Activated CD8-positive, alpha-beta T cell treated with anti-CD3 and anti-CD28 coated beads for 36 hours (primary cell): ENCODE results near the gene IGSF3. TPM values are rescaled to one million over a fixed set of nuclear protein-coding genes. Genes with fewer than 3 reads are reported as not detected.

Experiments used
- ATAC-seq: fragments of 200-7000 bp; cut with Tn5 transposase; one replicate; pipeline ENCODE4 v1.10.0; 2021; ENCODE audit warnings: mild to moderate bottlenecking, moderate library complexity
- CTCF ChIA-PET: fragments of 350-600 bp; sonication (Branson Sonifier 250); formaldehyde crosslinking; loops from one replicate; lab custom pipeline; 2021; ENCODE audit warnings: antibody characterized with exemption; lab: Charles Lee
- POLR2A ChIA-PET: fragments of 350-600 bp; sonication (Branson Sonifier 250); formaldehyde crosslinking; loops from one replicate; lab custom pipeline; 2021; ENCODE audit warnings: antibody characterized with exemption; lab: Charles Lee
- DNase-seq: peaks from one replicate; pipeline ENCODE4 v3.0.0-alpha.2; 2020
- H3K27ac Mint-ChIP-seq: one replicate; pipeline ENCODE4 v1.8.0; 2021; ENCODE audit warnings: mild to moderate bottlenecking, mixed read lengths
- H3K27me3 Mint-ChIP-seq: one replicate; pipeline ENCODE4 v1.8.0; 2021; ENCODE audit warnings: mixed read lengths
- H3K36me3 Mint-ChIP-seq: one replicate; pipeline ENCODE4 v1.8.0; 2021; ENCODE audit warnings: low read depth, mixed read lengths
- H3K4me1 Mint-ChIP-seq: one replicate; pipeline ENCODE4 v1.8.0; 2021; ENCODE audit warnings: low read depth, mixed read lengths
- H3K4me3 Mint-ChIP-seq: one replicate; pipeline ENCODE4 v1.8.0; 2021; ENCODE audit warnings: mild to moderate bottlenecking, moderate library complexity, mixed read lengths
- H3K9me3 Mint-ChIP-seq: one replicate; pipeline ENCODE4 v1.8.0; 2021; ENCODE audit warnings: mixed read lengths
- intact Hi-C: fragments of 100-400 bp; cut with micrococcal nuclease; formaldehyde crosslinking; loops from one replicate; pipeline ENCODE4 v1.10.0; 2022
- microRNA-seq: library from miRNA; unstranded; fragments of <30 nt; microRNA quantifications from one replicate; pipeline ENCODE4 v1.2.0, GENCODE V29; 2022; ENCODE audit warnings: borderline microRNAs expressed, borderline replicate concordance
- total RNA-seq, 2 experiments: library from RNA; stranded (reverse); gene quantifications; one replicate each; pipeline ENCODE4 v1.2.3, GENCODE V29; 2021
- TF ChIP-seq, protein P1 (sequence below): fragments of 200-600 bp; IDR thresholded peaks from one replicate; pipeline ENCODE4 v1.8.0; 2022; ENCODE audit warnings: antibody characterized with exemption, mild to moderate bottlenecking

IGSF3 gene
- total RNA-seq, 2 experiments from 2014 or later = 0.54 to 0.72 TPM

GRCh38 chr1:116528329-116529083 is 139.0 kb downstream of the IGSF3 start:
- DNase-seq (no peak), ATAC-seq (no peak)
- intact Hi-C loops = no loop called here
- H3K9me3 Mint-ChIP-seq = peaks cover 3% of the 10 kb centered on the region
- TF ChIP-seq, protein P1, sequence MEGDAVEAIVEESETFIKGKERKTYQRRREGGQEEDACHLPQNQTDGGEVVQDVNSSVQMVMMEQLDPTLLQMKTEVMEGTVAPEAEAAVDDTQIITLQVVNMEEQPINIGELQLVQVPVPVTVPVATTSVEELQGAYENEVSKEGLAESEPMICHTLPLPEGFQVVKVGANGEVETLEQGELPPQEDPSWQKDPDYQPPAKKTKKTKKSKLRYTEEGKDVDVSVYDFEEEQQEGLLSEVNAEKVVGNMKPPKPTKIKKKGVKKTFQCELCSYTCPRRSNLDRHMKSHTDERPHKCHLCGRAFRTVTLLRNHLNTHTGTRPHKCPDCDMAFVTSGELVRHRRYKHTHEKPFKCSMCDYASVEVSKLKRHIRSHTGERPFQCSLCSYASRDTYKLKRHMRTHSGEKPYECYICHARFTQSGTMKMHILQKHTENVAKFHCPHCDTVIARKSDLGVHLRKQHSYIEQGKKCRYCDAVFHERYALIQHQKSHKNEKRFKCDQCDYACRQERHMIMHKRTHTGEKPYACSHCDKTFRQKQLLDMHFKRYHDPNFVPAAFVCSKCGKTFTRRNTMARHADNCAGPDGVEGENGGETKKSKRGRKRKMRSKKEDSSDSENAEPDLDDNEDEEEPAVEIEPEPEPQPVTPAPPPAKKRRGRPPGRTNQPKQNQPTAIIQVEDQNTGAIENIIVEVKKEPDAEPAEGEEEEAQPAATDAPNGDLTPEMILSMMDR = no peak
- no peak overlapping the region for H3K27ac Mint-ChIP-seq
- ChIA-PET CTCF (no interaction called here), POLR2A (interaction anchor here (0.6 to 1.1 kb wide), 2 partner anchors 13 to 314 kb away, joined by 3 to 4 read pairs; no protein-coding TSS in a partner anchor)
- no peak overlapping the region for H3K4me3 Mint-ChIP-seq
- H3K36me3 Mint-ChIP-seq = peaks cover 34% of the 10 kb centered on the region
- no peaks in the 10 kb centered on the region for H3K27me3 Mint-ChIP-seq
- H3K4me1 Mint-ChIP-seq = peaks cover 2% of the 10 kb centered on the region

DNA sequence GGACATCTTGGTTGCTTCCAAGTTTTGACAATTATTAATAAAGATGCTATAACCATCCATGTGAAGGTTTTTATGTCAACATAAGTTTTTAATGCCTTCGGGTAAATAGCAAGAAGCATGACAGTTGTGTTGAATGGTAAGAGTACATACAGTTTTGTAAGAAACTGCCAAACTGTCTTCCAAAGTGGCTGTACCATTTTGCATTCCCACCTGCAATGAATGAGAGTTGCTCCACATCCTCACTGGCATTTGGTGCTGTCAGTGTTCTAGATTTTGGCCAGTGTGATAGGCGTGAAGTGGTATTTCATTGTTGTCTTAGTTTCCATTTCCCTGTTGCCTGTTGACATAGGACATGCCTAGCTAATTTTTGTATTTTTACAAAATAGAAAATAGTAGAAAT is 142.1 kb downstream of the IGSF3 start:
- DNase-seq (no peak), ATAC-seq (no peak)
- Mint-ChIP-seq H3K27me3 (no peaks in the 10 kb centered on the region), H3K4me1 (no peaks in the 10 kb centered on the region), H3K4me3 (no peak overlapping the region), H3K36me3 (peaks cover 23% of the 10 kb centered on the region), H3K27ac (no peak overlapping the region), H3K9me3 (peaks cover 3% of the 10 kb centered on the region)
- ChIA-PET POLR2A (no interaction called here), CTCF (no interaction called here)
- intact Hi-C loops = no loop called here
- TF ChIP-seq, protein P1 = no peak

Small RNAs within 50 kb of the gene (microRNA-seq; reads per million reads assigned to microRNA genes)
- gene MIR320B1 (not detected), gene MIR548AC (not detected)

Other genes with a start within 250 kb of the IGSF3 start
- gene CD58, start 96.7 kb downstream of the IGSF3 start, total RNA-seq = 10 to 100 TPM; 11.1 to 12.7 TPM
- gene CD2, start 86.7 kb upstream of the IGSF3 start, total RNA-seq = 100 to 1,000 TPM; 217 to 220 TPM
- gene PTGFRN, start 242.2 kb upstream of the IGSF3 start, total RNA-seq = 1 to 10 TPM; 7.0 to 8.4 TPM